ENCODE data around the gene TRANK1. TPM values are rescaled to one million over a fixed set of nuclear protein-coding genes. Genes with fewer than 3 reads are reported as not detected.
A peak's percentile ranks its signal among the peaks of the same experiment; 100 is the strongest.

Gene TRANK1
- 10 to 100 TPM in 1 of 2 donors, 1 to 10 TPM in 1; 9.0 to 20.1 TPM for total RNA-seq
- 4.8 TPM for polyA plus RNA-seq (2013, experiment 1 of 2)
- polyA plus RNA-seq (2013, experiment 2 of 2): 4.1 TPM
- long read RNA-seq, experiment 1, partial matches to known transcripts: 2 of 4 reads
- long read RNA-seq, experiment 1, other reads (novel, unspliced or antisense): 2 of 4 reads
- long read RNA-seq, experiment 2, full-length matches to known transcripts: 1 of 20 reads
- long read RNA-seq, experiment 2, partial matches to known transcripts: 18 of 20 reads
- long read RNA-seq, experiment 2, other reads (novel, unspliced or antisense): 1 of 20 reads
- long read RNA-seq, experiment 3, partial matches to known transcripts: 1 of 6 reads
- long read RNA-seq, experiment 3, other reads (novel, unspliced or antisense): 5 of 6 reads
- long read RNA-seq, experiment 4: 0 reads

GRCh38 chr3:36944641-36945270 lies at the start of gene TRANK1:
TRANK1 (minus strand) TSS chr3:36945054; CDS start chr3:36944809, 245 bp downstream.
- peaks cover 27% of the 10 kb centered on the region for H3K27me3 ChIP-seq (ENCODE audit: control insufficient read depth, insufficient read depth, low read length, poor library complexity, severe bottlenecking)
- H3K27me3 Mint-ChIP-seq (ENCODE audit: insufficient read depth): peaks cover 40% of the 10 kb centered on the region
- peaks cover 22% of the 10 kb centered on the region for H3K9me3 Mint-ChIP-seq
- no peak within 1 kb of the TSS for H3K27ac ChIP-seq (ENCODE audit: low read depth, low read length)
- H3K4me1 ChIP-seq (ENCODE audit: control insufficient read depth, insufficient read depth, low read length): no peaks in the 10 kb centered on the region
- peaks cover 2% of the 10 kb centered on the region for H3K36me3 Mint-ChIP-seq (ENCODE audit: low read depth)
- no peak within 1 kb of the TSS for H3K9ac ChIP-seq (ENCODE audit: extremely low read depth, low read length, poor library complexity, severe bottlenecking)
- 11% methylated on average over 41 to 68 of the region's 68 CpGs for WGBS, 2 experiments (ENCODE audit: insufficient coverage in 1 of 2, insufficient read length in 1 of 2)
- peak; percentile 79 for DNase-seq
- H3K4me3 Mint-ChIP-seq: peak within 1 kb of the TSS; percentile 64
- H3K9me3 ChIP-seq (ENCODE audit: control insufficient read depth, low read length): peaks cover 12% of the 10 kb centered on the region
- peaks cover 3% of the 10 kb centered on the region for H3K4me1 Mint-ChIP-seq
- peak within 1 kb of the TSS; percentile 76 for H3K4me3 ChIP-seq (ENCODE audit: low read length)
- H3K27ac Mint-ChIP-seq: no peak within 1 kb of the TSS
- H3K36me3 ChIP-seq (ENCODE audit: control insufficient read depth, insufficient read depth, low read length): no peaks in the 10 kb centered on the region
- TF ChIP-seq CTCF (conservative IDR thresholded peaks at IDR 0.05): no peak

- Histone ChIP-seq H3K9ac (ENCODE audit: extremely low read depth, low read length, poor library complexity, severe bottlenecking) (peak within 1 kb of the TSS; percentile 94), H3K4me1 (ENCODE audit: control insufficient read depth, insufficient read depth, low read length) (peaks cover 8% of the 10 kb centered on the region), H3K36me3 (ENCODE audit: control insufficient read depth, insufficient read depth, low read length) (peaks cover 58% of the 10 kb centered on the region), H3K4me3 (ENCODE audit: low read length) (peak within 1 kb of the TSS; percentile 88), H3K27ac (ENCODE audit: low read depth, low read length) (peak within 1 kb of the TSS; percentile 98), H3K9me3 (ENCODE audit: control insufficient read depth, low read length) (no peaks in the 10 kb centered on the region), H3K27me3 (ENCODE audit: control insufficient read depth, insufficient read depth, low read length, poor library complexity, severe bottlenecking) (no peaks in the 10 kb centered on the region)
- no peak within 1 kb of the TSS for H3K4me3 Mint-ChIP-seq
- H3K9me3 Mint-ChIP-seq: no peaks in the 10 kb centered on the region
- H3K36me3 Mint-ChIP-seq (ENCODE audit: low read depth): peaks cover 34% of the 10 kb centered on the region
- no peak for TF ChIP-seq CTCF (conservative IDR thresholded peaks at IDR 0.05)
- no peaks in the 10 kb centered on the region for H3K27me3 Mint-ChIP-seq (ENCODE audit: insufficient read depth)
- 0 to 2% methylated on average over 31 to 47 of the region's 47 CpGs for WGBS, 2 experiments (ENCODE audit: insufficient coverage in 1 of 2, insufficient read length in 1 of 2)
- DNase-seq: peak; percentile 95
- peaks cover 16% of the 10 kb centered on the region for H3K4me1 Mint-ChIP-seq
- no peak within 1 kb of the TSS for H3K27ac Mint-ChIP-seq
Measured at GRCh38 chr3:36993326-36994283, 48.8 kb upstream of the TRANK1 start, which contains the start of gene MLH1. MLH1 (plus strand) TSS chr3:36993518; CDS start chr3:36993548, 30 bp downstream.

- peaks cover 56% of the 10 kb centered on the region for H3K36me3 ChIP-seq (ENCODE audit: control insufficient read depth, insufficient read depth, low read length)
- peak within 1 kb of the TSS; percentile 94 for H3K9ac ChIP-seq (ENCODE audit: extremely low read depth, low read length, poor library complexity, severe bottlenecking)
- no peak within 1 kb of the TSS for H3K27ac Mint-ChIP-seq
- peak; percentile 100 for DNase-seq
- TF ChIP-seq CTCF (conservative IDR thresholded peaks at IDR 0.05): peak; percentile 55
- H3K27ac ChIP-seq (ENCODE audit: low read depth, low read length): peak within 1 kb of the TSS; percentile 98
- H3K27me3 Mint-ChIP-seq (ENCODE audit: insufficient read depth): no peaks in the 10 kb centered on the region
- H3K9me3 Mint-ChIP-seq: no peaks in the 10 kb centered on the region
- H3K4me1 ChIP-seq (ENCODE audit: control insufficient read depth, insufficient read depth, low read length): peaks cover 8% of the 10 kb centered on the region
- peak within 1 kb of the TSS; percentile 88 for H3K4me3 ChIP-seq (ENCODE audit: low read length)
- H3K36me3 Mint-ChIP-seq (ENCODE audit: low read depth): peaks cover 27% of the 10 kb centered on the region
- H3K27me3 ChIP-seq (ENCODE audit: control insufficient read depth, insufficient read depth, low read length, poor library complexity, severe bottlenecking): no peaks in the 10 kb centered on the region
- H3K4me1 Mint-ChIP-seq: peaks cover 16% of the 10 kb centered on the region
- no peaks in the 10 kb centered on the region for H3K9me3 ChIP-seq (ENCODE audit: control insufficient read depth, low read length)
- no peak within 1 kb of the TSS for H3K4me3 Mint-ChIP-seq
- 0% methylated on average over 36 to 48 of the region's 48 CpGs for WGBS, 2 experiments (ENCODE audit: insufficient coverage in 1 of 2, insufficient read length in 1 of 2)
Measured at GRCh38 chr3:36992806-36993325, 48.0 kb upstream of the TRANK1 start, which contains the start of gene EPM2AIP1. EPM2AIP1 (minus strand) TSS chr3:36993131; CDS start chr3:36993077, 54 bp downstream.
